PC-9 (cell line): ENCODE results near the gene DEFB132. TPM values are rescaled to one million over a fixed set of nuclear protein-coding genes. Genes with fewer than 3 reads are reported as not detected.
"Not testable (repeated sequence)": the region's sequence is repeated elsewhere in the genome, so short reads cannot be mapped to it uniquely, and the experiment has no call there.

Experiments
- BruUV-seq: library from RNA; stranded (reverse); fragments of 400-500 nt; replicated peaks from 2 replicates; lab custom pipeline; 2021; lab: Mats Ljungman, UMichigan
- CTCF ChIA-PET: fragments of 300-600 bp; sonication (Branson Sonifier 250); formaldehyde crosslinking; loops from one replicate; lab custom pipeline; 2022; ENCODE audit warnings: antibody characterized with exemption; lab: Charles Lee
- POLR2A ChIA-PET: fragments of 300-600 bp; sonication (Branson Sonifier 250); formaldehyde crosslinking; loops from one replicate; lab custom pipeline; 2022; ENCODE audit warnings: antibody characterized with exemption; ENCODE audit not compliant: unreplicated experiment; lab: Charles Lee
- DNase-seq, 2 experiments: peaks; one replicate each; pipeline versions ENCODE4 v3.0.0 to v3.0.0-alpha.2; 2015 to 2022; ENCODE audit warnings: mixed read lengths in 1 of 2
- H2AFZ ChIP-seq: fragments of 200-600 bp; sonication (generic); 2 replicates; pipeline ENCODE4 v1.8.1; 2017; ENCODE audit warnings: antibody characterized with exemption
- H3F3A ChIP-seq: fragments of 200-600 bp; sonication (generic); 2 replicates; pipeline ENCODE4 v1.8.1; 2017; ENCODE audit warnings: antibody characterized with exemption, mild to moderate bottlenecking, low read depth; ENCODE audit not compliant: insufficient read depth
- H3K27ac ChIP-seq: fragments of 200-600 bp; sonication (generic); 2 replicates; pipeline ENCODE4 v1.6.1; 2016; ENCODE audit warnings: mixed run types
- H3K27me3 ChIP-seq: fragments of 200-600 bp; sonication (generic); 2 replicates; pipeline ENCODE4 v1.6.1; 2016; ENCODE audit warnings: low read depth, mixed run types; ENCODE audit not compliant: insufficient read depth
- H3K36me3 ChIP-seq: fragments of 200-600 bp; sonication (generic); 2 replicates; pipeline ENCODE4 v1.6.1; 2016; ENCODE audit warnings: low read depth, mixed run types
- H3K4me1 ChIP-seq: fragments of 200-600 bp; sonication (generic); replicated peaks from 2 replicates; pipeline ENCODE4 v1.6.1; 2016; ENCODE audit warnings: mixed run types; ENCODE audit not compliant: insufficient read depth
- H3K4me2 ChIP-seq: fragments of 200-600 bp; sonication (generic); 2 replicates; pipeline ENCODE4 v1.6.1; 2017; ENCODE audit warnings: mixed run types
- H3K4me3 ChIP-seq: fragments of 200-600 bp; sonication (generic); 2 replicates; pipeline ENCODE4 v1.6.1; 2016; ENCODE audit warnings: mixed run types
- H3K79me2 ChIP-seq: fragments of 200-600 bp; sonication (generic); 2 replicates; pipeline ENCODE4 v1.6.1; 2017; ENCODE audit warnings: low read depth, mixed run types
- H3K9me2 ChIP-seq: fragments of 200-600 bp; sonication (generic); 2 replicates; pipeline ENCODE4 v1.8.1; 2017; ENCODE audit warnings: mild to moderate bottlenecking; ENCODE audit not compliant: insufficient read depth
- H3K9me3 ChIP-seq: fragments of 200-600 bp; sonication (generic); 2 replicates; pipeline ENCODE4 v1.8.1; 2016; ENCODE audit warnings: low read depth; ENCODE audit not compliant: insufficient read depth
- H4K20me1 ChIP-seq: fragments of 200-600 bp; sonication (generic); 2 replicates; pipeline ENCODE4 v1.8.1; 2017; ENCODE audit not compliant: insufficient read depth
- EZH2 ChIP-seq: fragments of 200-600 bp; sonication (generic); IDR thresholded peaks from 2 replicates; pipeline ENCODE4 v1.8.0; 2017; ENCODE audit warnings: antibody characterized with exemption, low read depth
- intact Hi-C: fragments of 100-400 bp; cut with micrococcal nuclease; formaldehyde crosslinking; loops from one replicate; pipeline ENCODE4 v1.10.0; 2022; ENCODE audit not compliant: unreplicated experiment
- total RNA-seq: library from RNA; stranded (reverse); gene quantifications from 2 replicates; pipeline ENCODE4 v1.2.3, GENCODE V29; 2021
- TF ChIP-seq, protein P1 (sequence below): fragments of 200-600 bp; sonication (generic); conservative IDR thresholded peaks from 2 replicates; pipeline ENCODE4 v1.6.1; 2017; ENCODE audit warnings: mixed run types, antibody characterized with exemption, mild to moderate bottlenecking, moderate library complexity

The DEFB132 gene
- total RNA-seq, 1 experiment from 2014 or later: not detected

DNA sequence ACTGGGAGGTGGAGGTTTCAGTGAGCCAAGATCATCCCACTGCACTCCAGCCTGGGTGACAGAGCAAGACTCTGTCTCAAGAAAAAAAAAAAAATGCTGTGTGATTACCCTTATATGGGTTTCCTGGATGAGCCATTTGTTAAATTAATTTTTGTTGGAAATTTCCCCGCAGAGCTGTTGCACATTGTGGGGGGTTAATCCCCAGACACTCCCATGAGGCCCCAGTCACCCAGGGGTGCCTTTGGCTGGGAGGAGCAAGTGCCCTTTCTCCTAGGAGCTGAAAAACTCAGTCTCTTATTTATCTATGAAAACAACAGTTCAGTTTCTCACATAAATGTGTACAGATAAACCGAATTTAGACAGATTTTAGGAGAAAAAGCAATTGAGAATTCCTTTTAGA, 4.7 kb upstream of the DEFB132 start:
- Histone ChIP-seq H3K9me3 (no peaks in the 10 kb centered on the region), H3K79me2 (no peaks in the 10 kb centered on the region), H3K27ac (no peak overlapping the region), H4K20me1 (no peaks in the 10 kb centered on the region), H3K36me3 (no peaks in the 10 kb centered on the region), H3K27me3 (peaks cover 61% of the 10 kb centered on the region), H3K4me2 (no peak overlapping the region), H3K4me3 (no peak overlapping the region), H3F3A (no peaks in the 10 kb centered on the region), H3K9me2 (no peaks in the 10 kb centered on the region), H3K4me1 (no peaks in the 10 kb centered on the region), H2AFZ (no peak overlapping the region)
- TF ChIP-seq, protein P1, sequence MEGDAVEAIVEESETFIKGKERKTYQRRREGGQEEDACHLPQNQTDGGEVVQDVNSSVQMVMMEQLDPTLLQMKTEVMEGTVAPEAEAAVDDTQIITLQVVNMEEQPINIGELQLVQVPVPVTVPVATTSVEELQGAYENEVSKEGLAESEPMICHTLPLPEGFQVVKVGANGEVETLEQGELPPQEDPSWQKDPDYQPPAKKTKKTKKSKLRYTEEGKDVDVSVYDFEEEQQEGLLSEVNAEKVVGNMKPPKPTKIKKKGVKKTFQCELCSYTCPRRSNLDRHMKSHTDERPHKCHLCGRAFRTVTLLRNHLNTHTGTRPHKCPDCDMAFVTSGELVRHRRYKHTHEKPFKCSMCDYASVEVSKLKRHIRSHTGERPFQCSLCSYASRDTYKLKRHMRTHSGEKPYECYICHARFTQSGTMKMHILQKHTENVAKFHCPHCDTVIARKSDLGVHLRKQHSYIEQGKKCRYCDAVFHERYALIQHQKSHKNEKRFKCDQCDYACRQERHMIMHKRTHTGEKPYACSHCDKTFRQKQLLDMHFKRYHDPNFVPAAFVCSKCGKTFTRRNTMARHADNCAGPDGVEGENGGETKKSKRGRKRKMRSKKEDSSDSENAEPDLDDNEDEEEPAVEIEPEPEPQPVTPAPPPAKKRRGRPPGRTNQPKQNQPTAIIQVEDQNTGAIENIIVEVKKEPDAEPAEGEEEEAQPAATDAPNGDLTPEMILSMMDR: no peak
- TF ChIP-seq EZH2: no peak
- no peak for DNase-seq
- BruUV-seq: no TSS peak
- intact Hi-C loops: loop anchor here (10.0 kb wide), 1 partner anchor 82 kb away; no protein-coding TSS in a partner anchor
- ChIA-PET POLR2A (no interaction called here), CTCF (no interaction called here)

DNA sequence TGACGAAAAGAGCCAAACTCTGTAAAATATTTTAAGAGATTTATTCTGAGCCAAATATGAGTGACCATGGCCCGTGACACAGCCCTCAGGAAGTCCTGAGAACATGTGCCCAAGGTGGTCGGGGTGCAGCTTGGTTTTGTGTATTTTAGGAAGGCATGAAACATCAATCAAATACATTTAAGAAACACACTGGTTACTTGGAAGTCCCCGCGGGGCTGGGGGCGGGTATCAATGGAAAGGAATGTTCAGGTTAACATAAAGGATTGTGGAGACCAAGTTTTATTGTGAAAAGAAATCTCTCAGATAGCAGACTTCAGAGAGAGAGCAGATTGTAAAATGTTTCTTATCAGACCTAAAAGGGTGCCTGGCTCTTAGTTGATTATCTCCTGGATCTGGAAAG, 4.1 kb upstream of the DEFB132 start:
- POLR2A ChIA-PET, H3F3A ChIP-seq, H3K9me2 ChIP-seq, CTCF ChIA-PET, H3K4me3 ChIP-seq, H3K36me3 ChIP-seq, H3K79me2 ChIP-seq, H3K4me2 ChIP-seq, H3K9me3 ChIP-seq, DNase-seq, H2AFZ ChIP-seq, H3K4me1 ChIP-seq, H4K20me1 ChIP-seq, H3K27ac ChIP-seq, BruUV-seq: not testable (repeated sequence)
- H3K27me3 ChIP-seq: peaks cover 67% of the 10 kb centered on the region
- intact Hi-C loops: loop anchor here (10.0 kb wide), 1 partner anchor 81 kb away; no protein-coding TSS in a partner anchor

DNA sequence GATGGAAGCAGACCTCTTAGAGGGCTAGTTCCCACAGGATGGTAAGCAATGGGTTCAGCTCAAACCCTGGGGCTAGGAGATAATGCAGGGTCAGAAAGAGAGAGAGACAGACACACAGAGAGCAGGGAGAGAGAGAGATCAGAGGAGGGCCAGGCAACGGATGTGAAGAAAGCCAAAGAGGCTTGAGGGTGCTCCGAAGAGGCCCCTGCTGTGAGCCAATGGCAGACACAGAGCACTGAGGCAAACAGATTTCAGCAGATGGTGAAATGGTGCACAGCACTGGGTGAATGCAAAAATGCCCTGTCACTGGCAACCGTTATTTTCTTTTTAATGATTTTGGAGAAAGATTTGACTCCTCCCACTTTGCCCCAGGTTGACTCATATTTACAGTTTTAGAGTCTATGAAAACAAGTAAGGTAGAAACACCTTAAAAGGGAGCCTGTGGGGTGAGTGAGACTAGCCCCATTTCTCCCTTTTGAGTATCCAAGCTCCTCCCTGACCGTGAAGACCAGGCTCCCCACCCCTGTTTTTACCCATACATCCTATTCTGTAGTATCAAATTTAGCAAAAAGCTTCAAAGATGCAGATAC, 840 bp downstream of the DEFB132 start:
- CTCF ChIA-PET: interaction anchor here (0.6 to 0.7 kb wide), 2 partner anchors 114 to 696 kb away, joined by 4 to 9 read pairs; no protein-coding TSS in a partner anchor

More for the DNA sequence above, 840 bp downstream of the DEFB132 start:
- Histone ChIP-seq H3F3A (no peaks in the 10 kb centered on the region), H3K36me3 (no peaks in the 10 kb centered on the region), H3K79me2 (no peaks in the 10 kb centered on the region), H3K9me2 (no peaks in the 10 kb centered on the region), H3K9me3 (no peaks in the 10 kb centered on the region), H2AFZ (no peak overlapping the region), H3K27me3 (peaks cover 77% of the 10 kb centered on the region), H3K4me2 (no peak overlapping the region), H3K27ac (no peak overlapping the region), H3K4me1 (no peaks in the 10 kb centered on the region), H3K4me3 (no peak overlapping the region), H4K20me1 (no peaks in the 10 kb centered on the region)
- TF ChIP-seq, protein P1: no peak
- no peak for TF ChIP-seq EZH2
- no TSS peak for BruUV-seq
- POLR2A ChIA-PET: no interaction called here
- no peak for DNase-seq
- intact Hi-C loops: loop anchor here (10.0 kb wide), 1 partner anchor 76 kb away; no protein-coding TSS in a partner anchor
